Stimulated activated CD8-positive, alpha-beta memory T cell treated with anti-CD3 and anti-CD28 coated beads, Interleukin-4, amount 100 ng/mL, for 1 hour (primary cell): ENCODE data around the gene EIF2D.

ENCODE experiments used
- DNase-seq, 2 donors: peaks; one replicate each; pipeline ENCODE4 v3.0.0-alpha.2; 2020; ENCODE audit warnings: low read depth in 2 of 2, low spot score in 1 of 2

Gene EIF2D

DNA sequence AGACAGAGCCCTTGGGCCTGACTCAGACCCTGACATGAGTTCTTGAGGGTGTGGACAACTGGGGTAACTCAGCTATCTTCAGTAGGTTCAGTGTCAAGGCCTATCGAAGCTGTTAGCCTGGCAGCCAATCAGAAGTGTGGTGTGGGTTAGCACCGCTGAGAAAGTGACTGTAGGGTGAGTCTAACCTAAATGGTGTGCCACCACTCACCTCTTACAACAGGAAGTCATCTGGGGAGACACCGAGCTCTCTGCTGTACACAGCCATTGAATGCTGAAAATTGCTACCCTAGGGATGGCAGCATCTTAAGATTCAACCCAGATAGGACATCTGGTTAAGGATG, 60.3 kb downstream of the EIF2D start:
- peak; percentile 43 to 60 for DNase-seq

DNA sequence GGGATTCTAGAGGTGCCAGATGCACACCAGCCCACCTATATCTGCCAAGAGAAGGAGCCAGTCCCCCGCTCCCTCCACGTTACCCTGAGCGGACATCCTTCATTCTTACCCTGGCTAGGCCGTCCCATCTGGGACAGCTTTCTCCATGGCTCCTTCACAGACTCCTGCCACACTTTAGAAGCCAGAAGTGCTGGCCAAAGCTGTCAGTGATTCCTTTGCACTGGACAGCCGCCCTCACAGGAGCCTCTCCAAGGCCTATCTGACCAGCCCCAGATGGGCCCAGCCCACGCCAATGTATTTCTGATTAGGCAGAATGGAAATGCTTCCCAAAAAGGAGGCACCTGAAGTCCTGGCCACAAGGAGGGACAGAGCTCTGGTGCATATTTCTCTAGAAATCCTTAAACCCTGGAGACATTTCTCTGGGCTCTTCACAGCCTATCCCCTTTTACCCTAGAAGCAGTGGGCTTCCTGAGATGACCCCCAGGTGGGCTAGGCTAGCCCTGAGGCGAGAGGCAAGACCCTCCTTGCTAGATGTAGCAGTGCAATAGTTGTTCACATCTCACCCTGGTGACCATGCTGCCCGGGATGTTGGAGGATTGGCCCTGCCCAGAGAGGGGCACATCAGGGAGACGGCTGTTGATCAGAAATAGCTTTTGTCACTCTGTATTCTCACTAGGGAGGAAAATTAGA, 60.8 kb downstream of the EIF2D start:
- DNase-seq = no peak

DNA sequence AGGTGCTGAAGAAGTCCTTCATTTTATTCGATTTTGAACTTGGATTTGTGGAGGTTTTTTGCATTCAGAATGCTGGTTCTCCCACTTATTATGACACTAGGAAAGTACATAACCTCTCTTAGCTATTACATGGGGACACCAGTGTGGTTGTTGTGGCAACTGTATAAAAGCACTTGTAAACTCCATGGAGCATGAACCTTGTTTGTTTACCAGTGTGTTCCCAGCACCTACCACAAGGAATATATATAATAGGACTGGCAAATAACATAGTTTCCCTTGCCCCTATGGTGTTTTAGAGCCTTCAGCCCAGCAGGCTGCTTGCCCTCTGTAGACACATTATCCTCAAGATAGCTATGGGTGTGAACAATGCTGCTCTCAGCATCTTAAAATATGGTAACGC, 61.8 kb downstream of the EIF2D start:
- DNase-seq = no peak

DNA sequence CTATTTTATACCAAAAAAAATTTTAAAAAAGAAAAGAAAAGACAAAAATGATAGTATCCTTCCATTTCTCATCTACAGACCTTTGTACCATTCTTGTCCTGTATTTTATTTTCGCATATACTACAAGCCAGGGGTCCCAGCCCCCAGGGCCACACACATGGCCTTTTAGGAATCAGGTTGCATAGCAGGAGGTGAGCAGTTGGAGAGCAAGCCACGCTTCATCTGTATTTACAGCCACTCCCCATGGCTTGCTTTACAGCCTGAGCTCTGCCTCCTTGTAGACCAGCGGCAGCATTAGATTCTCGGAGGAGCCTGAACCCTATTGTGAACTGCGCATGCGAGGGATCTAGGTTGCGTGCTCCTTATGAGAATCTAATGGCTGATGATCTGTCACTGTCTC, 65.2 kb downstream of the EIF2D start:
- DNase-seq = no peak

DNA sequence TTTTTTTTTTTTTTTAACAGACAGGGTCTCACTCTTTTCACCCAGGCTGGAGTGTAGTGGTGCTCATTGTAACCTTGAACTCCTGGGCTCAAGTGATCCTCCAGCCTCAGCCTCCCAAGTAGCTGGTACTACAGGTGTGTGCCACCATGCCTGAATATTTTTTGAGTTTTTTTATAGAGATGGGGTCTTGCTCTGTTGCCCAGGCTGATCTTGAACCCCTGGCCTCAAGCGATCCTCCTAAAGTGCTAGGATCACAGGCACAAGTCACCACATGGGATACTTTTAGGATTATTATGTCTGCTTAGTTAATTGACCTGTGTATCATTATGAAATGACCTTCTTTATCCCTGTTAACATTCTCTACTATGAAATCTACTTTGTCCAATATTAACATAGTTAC, 66.9 kb downstream of the EIF2D start:
- no peak for DNase-seq

DNA sequence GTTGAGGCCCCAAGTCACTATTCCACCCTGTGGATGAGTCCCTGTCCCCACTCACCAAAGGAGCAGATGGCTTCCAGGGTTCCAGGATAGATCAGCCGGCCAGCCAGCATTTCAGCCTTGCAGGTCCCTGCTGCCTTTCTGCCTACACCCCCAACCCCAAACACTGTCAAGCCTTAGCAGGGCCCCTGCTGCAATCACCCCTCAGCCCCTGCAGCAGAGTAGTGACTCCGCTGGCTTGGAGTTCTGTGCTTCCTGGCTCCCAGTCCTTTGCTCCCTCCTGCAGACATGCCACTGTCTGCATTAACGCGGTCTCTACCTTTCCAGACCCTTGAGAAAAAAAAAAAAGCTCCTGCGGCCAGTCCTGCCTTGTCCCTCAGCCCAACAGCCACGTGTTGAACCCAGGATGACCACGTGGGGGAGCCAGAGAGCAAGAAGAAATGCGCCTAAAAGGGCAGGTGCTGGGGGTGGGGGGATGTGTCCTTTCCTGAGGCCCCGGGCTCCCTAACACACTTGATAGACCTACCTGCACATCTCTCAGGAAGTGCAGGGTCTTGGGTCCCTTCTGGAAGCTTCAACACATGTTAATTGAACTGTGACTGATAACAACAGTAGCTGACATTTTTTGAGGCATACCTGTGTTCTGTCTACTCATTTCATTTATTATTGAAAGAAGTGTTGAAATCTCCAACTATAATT, 67.6 kb downstream of the EIF2D start:
- peak; percentile 74 to 75 for DNase-seq
